Epithelial cell of esophagus (primary cell): Measurements from ENCODE around the gene GABPB2.

Experiments
- DNase-seq: peaks from one replicate; pipeline ENCODE4 v3.0.0; 2010; ENCODE audit warnings: low read depth
- H3K4me3 ChIP-seq: 2 replicates; pipeline ENCODE4 v1.5.1; 2011; ENCODE audit warnings: mild to moderate bottlenecking, low read length, control low read depth
- CTCF ChIP-seq: IDR thresholded peaks from 2 replicates; pipeline ENCODE4 v1.5.1; 2011; ENCODE audit warnings: low read depth, mild to moderate bottlenecking, low read length, control low read depth, inconsistent platforms; ENCODE audit not compliant: insufficient read depth; ENCODE audit errors: missing control alignments

GABPB2 gene

GRCh38 chr1:151158751-151159251 lies 88.2 kb downstream of the GABPB2 start:
- DNase-seq, result no peak
- TF ChIP-seq CTCF, result no peak
- H3K4me3 ChIP-seq, result no peak overlapping the region

- no peak overlapping the region for H3K4me3 ChIP-seq
- DNase-seq, result no peak
- TF ChIP-seq CTCF, result no peak
Observed at GRCh38 chr1:151159373-151159772, 88.8 kb downstream of the GABPB2 start.

GRCh38 chr1:151164732-151165280 lies 94.2 kb downstream of the GABPB2 start:
- peak overlapping the region; percentile 100 for H3K4me3 ChIP-seq
- no peak for DNase-seq
- no peak for TF ChIP-seq CTCF

- peak overlapping the region; percentile 100 for H3K4me3 ChIP-seq
- DNase-seq, result peak; percentile 30
- TF ChIP-seq CTCF, result no peak
Observed at GRCh38 chr1:151165281-151165737, 94.7 kb downstream of the GABPB2 start.

GRCh38 chr1:151165738-151166504 lies 95.4 kb downstream of the GABPB2 start, which contains the start of the genes LYSMD1 and SCNM1:
Gene LYSMD1 (minus strand): TSS chr1:151165902. CDS start chr1:151165258, 644 bp downstream.
Gene SCNM1 (plus strand): TSS chr1:151166144. CDS start chr1:151166153, 9 bp downstream.
- H3K4me3 ChIP-seq, result peak within 1 kb of the TSS; percentile 100
- no peak for TF ChIP-seq CTCF
- DNase-seq, result peak; percentile 99

GRCh38 chr1:151166505-151166956 lies 96.0 kb downstream of the GABPB2 start:
- no peak for TF ChIP-seq CTCF
- peak; percentile 61 for DNase-seq
- H3K4me3 ChIP-seq, result peak overlapping the region; percentile 100
